H1 (cell line): Measurements from ENCODE around the gene FTCDNL1. TPM values are rescaled to one million over a fixed set of nuclear protein-coding genes. Genes with fewer than 3 reads are reported as not detected.

Source experiments
- POU5F1 ChIP-seq: IDR thresholded peaks from 2 replicates; pipeline ENCODE4 v1.6.1; 2011; ENCODE audit warnings: low read depth, mild to moderate bottlenecking, low read length, moderate library complexity
- SIN3A ChIP-seq, 2 experiments: IDR thresholded peaks in 1 of 2; conservative IDR thresholded peaks in 1 of 2; 2 replicates each; pipeline ENCODE4 v1.6.1; 2011 to 2012; ENCODE audit warnings: low read length in 2 of 2, improper control_type of control experiment in 1 of 2, low read depth in 1 of 2, mild to moderate bottlenecking in 1 of 2
- TBP ChIP-seq: IDR thresholded peaks from 2 replicates; pipeline ENCODE4 v1.6.1; 2011; ENCODE audit warnings: low read depth, low read length, improper control_type of control experiment
- TCF12 ChIP-seq: IDR thresholded peaks from 2 replicates; pipeline ENCODE4 v1.6.1; 2011; ENCODE audit warnings: low read depth, mild to moderate bottlenecking, low read length
- polyA plus RNA-seq, 7 experiments: library from polyadenylated mRNA; depleted of rRNA in 3 of 7; stranded (reverse) in 5 of 7; unstranded in 2 of 7; fragments of >200 nt in 5 of 7; fragments of 200-250 nt in 2 of 7; gene quantifications; 1 replicate in 5 of 7; 2 replicates in 1 of 7; 4 replicates in 1 of 7; pipeline versions ENCODE4 v1.2.1 to v1.2.3, GENCODE V29; 2011 to 2013; ENCODE audit warnings: missing spikeins in 2 of 7, mixed read lengths in 2 of 7
- total RNA-seq: library from RNA; stranded (reverse); fragmentation: NEBNext Ultra II Directional; extraction: Animal tissue kit (Norgen Biotek cat#: 25700); gene quantifications from 2 replicates; pipeline ENCODE4 v1.2.1, GENCODE V29; 2021

FTCDNL1 gene
- total and polyA plus RNA-seq, 2 of the 8 experiments (the other 6 are each of a cell fraction or from before 2014, with no cell fraction given): 0.41 to 0.97 TPM

DNA sequence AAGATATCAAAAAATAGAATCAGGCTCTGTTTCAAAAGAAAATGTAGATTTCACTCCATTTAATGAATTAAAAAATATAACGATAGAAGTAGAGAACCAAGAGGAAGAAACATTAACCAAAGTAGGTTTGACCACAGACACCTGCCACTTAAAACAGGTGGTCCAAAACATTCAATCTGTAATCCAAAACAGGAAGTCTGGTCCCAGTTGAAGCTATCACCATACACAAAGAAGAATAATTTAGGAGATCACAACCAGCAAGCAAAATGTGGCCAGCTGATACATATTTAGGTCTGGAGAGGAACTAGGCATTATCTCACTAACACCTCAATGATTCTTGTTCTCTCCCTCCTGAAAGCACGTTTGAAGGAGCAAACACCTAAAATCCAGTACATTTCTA, 73.1 kb downstream of the FTCDNL1 start (continued):
- no peak for TF ChIP-seq POU5F1
- TF ChIP-seq SIN3A (conservative IDR thresholded peaks at IDR 0.05 in 1 of 2, IDR thresholded peaks at IDR 0.05 in 1 of 2; ENCODE audit: low read depth in 1 of 2, low read length in 2 of 2): no peak
- TF ChIP-seq TCF12: no peak
- no peak for TF ChIP-seq TBP
